ENCODE data around the gene UVRAG. TPM values are rescaled to one million over a fixed set of nuclear protein-coding genes. Genes with fewer than 3 reads are reported as not detected.

UVRAG gene
- total and polyA plus RNA-seq, 2 of the 13 experiments (the other 11 are each of a cell fraction or from before 2014, with no cell fraction given) = 9.7 to 17.3 TPM

DNA sequence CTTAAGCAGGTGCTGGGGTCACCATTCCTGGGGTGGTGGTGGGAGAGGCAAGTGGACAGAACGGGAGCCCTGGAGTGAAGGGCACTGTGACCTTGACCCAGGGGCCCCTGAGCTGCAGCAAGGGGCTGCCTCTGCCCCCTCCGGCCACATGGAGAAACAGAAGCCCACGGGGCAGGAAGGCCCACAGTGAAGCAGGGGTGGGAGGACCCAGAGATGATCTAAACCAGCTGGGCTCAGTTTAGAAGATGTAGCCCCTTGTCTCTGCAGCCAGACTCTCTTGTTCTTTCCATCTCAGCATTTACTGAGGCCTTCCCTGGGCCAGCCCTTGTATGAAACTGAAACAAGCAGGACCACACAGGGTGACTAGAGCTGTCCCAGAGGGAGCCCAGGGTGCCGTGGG lies 360.8 kb downstream of the UVRAG start:
- ChIA-PET CTCF (ENCODE audit: low intra/inter-chr PET ratio, low total read pairs) (no interaction called here), POLR2A (no interaction called here)
- Histone ChIP-seq H3K9me3 (ENCODE audit: low read length) (no peaks in the 10 kb centered on the region), H2AFZ (ENCODE audit: low read length) (no peak overlapping the region), H4K20me1 (ENCODE audit: insufficient read depth, low read length) (no peaks in the 10 kb centered on the region), H3K36me3 (replicated peaks in 1 of 2; ENCODE audit: control insufficient read depth in 1 of 2, insufficient read depth in 2 of 2, low read length in 2 of 2) (no peaks in the 10 kb centered on the region), H3K4me2 (ENCODE audit: low read depth, low read length) (peak overlapping the region; percentile 19; the same call in 1 of the 2 replicates), H3K4me3 (replicated peaks in 1 of 3; ENCODE audit: insufficient read depth in 1 of 3, low read depth in 2 of 3, low read length in 3 of 3) (no peak overlapping the region), H3K27ac (ENCODE audit: extremely low read length, insufficient read depth, low read length) (no peak overlapping the region), H3K27me3 (ENCODE audit: control insufficient read depth in 1 of 2, insufficient read depth in 2 of 2, low read length in 2 of 2) (peaks cover 0 to 3% of the 10 kb centered on the region in 2 experiments; a peak in 3 of 5 replicates), H3K9ac (ENCODE audit: insufficient read depth, low read depth, low read length) (no peak overlapping the region), H3K4me1 (ENCODE audit: insufficient read depth, low read length) (peaks cover 55% of the 10 kb centered on the region), H3K79me2 (ENCODE audit: insufficient read depth, low read length) (no peaks in the 10 kb centered on the region)
- no peak for FAIRE-seq
- no peak for ATAC-seq
- intact Hi-C loops (cut with micrococcal nuclease; ENCODE audit: unreplicated experiment) = no loop called here
- 29% methylated on average over 4 of the region's 4 CpGs for WGBS (ENCODE audit: low lambda C conversion rate)
- in situ Hi-C loops (cut with HindIII; ENCODE audit: extremely low pct_ligation_motif_present, low pct_unique_long_range_greater_than_20kb) = no loop called here
- no peak for DNase-seq (ENCODE audit: low spot score)
- no TSS peak for BruUV-seq (replicated peaks)
- TF ChIP-seq HNRNPL (IDR thresholded peaks at IDR 0.05; ENCODE audit: low read depth, low read length) (no peak), NFKBIZ (CRISPR knock-in tag; IDR thresholded peaks at IDR 0.05) (no peak), ESRRA (CRISPR knock-in tag; IDR thresholded peaks at IDR 0.05; ENCODE audit: low read depth) (peak; percentile 66; the same call in 1 of the 2 replicates), RARA (CRISPR knock-in tag; IDR thresholded peaks at IDR 0.05) (peak; percentile 26; the same call in 1 of the 2 replicates), ZFP82 (CRISPR knock-in tag; IDR thresholded peaks at IDR 0.05; ENCODE audit: borderline replicate concordance) (no peak), NR2F6 (IDR thresholded peaks at IDR 0.05) (peak; percentile 77), NR2F6 (CRISPR knock-in tag; IDR thresholded peaks at IDR 0.05) (peak; percentile 60; the same call in 1 of the 2 replicates), KDM1A (CRISPR knock-in tag; IDR thresholded peaks at IDR 0.05) (no peak), ZNF432 (CRISPR knock-in tag; IDR thresholded peaks at IDR 0.05; ENCODE audit: borderline replicate concordance) (no peak), ZNF619 (CRISPR knock-in tag; IDR thresholded peaks at IDR 0.05) (no peak), MAFK (conservative IDR thresholded peaks at IDR 0.05 in 1 of 2, IDR thresholded peaks at IDR 0.05 in 1 of 2; ENCODE audit: low read length in 2 of 2) (no peak), PITX1 (CRISPR knock-in tag; IDR thresholded peaks at IDR 0.05) (0 out of 2 replicates have a peak, but pooled peaks have one; percentile 28), SMAD1 (CRISPR knock-in tag; IDR thresholded peaks at IDR 0.05; ENCODE audit: borderline replicate concordance, low read depth) (no peak)
- TF ChIP-seq, protein P1, sequence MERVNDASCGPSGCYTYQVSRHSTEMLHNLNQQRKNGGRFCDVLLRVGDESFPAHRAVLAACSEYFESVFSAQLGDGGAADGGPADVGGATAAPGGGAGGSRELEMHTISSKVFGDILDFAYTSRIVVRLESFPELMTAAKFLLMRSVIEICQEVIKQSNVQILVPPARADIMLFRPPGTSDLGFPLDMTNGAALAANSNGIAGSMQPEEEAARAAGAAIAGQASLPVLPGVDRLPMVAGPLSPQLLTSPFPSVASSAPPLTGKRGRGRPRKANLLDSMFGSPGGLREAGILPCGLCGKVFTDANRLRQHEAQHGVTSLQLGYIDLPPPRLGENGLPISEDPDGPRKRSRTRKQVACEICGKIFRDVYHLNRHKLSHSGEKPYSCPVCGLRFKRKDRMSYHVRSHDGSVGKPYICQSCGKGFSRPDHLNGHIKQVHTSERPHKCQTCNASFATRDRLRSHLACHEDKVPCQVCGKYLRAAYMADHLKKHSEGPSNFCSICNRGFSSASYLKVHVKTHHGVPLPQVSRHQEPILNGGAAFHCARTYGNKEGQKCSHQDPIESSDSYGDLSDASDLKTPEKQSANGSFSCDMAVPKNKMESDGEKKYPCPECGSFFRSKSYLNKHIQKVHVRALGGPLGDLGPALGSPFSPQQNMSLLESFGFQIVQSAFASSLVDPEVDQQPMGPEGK (CRISPR knock-in tag; IDR thresholded peaks at IDR 0.05) = peak; percentile 30; the same call in 1 of the 2 replicates
- TF ChIP-seq, protein P2, sequence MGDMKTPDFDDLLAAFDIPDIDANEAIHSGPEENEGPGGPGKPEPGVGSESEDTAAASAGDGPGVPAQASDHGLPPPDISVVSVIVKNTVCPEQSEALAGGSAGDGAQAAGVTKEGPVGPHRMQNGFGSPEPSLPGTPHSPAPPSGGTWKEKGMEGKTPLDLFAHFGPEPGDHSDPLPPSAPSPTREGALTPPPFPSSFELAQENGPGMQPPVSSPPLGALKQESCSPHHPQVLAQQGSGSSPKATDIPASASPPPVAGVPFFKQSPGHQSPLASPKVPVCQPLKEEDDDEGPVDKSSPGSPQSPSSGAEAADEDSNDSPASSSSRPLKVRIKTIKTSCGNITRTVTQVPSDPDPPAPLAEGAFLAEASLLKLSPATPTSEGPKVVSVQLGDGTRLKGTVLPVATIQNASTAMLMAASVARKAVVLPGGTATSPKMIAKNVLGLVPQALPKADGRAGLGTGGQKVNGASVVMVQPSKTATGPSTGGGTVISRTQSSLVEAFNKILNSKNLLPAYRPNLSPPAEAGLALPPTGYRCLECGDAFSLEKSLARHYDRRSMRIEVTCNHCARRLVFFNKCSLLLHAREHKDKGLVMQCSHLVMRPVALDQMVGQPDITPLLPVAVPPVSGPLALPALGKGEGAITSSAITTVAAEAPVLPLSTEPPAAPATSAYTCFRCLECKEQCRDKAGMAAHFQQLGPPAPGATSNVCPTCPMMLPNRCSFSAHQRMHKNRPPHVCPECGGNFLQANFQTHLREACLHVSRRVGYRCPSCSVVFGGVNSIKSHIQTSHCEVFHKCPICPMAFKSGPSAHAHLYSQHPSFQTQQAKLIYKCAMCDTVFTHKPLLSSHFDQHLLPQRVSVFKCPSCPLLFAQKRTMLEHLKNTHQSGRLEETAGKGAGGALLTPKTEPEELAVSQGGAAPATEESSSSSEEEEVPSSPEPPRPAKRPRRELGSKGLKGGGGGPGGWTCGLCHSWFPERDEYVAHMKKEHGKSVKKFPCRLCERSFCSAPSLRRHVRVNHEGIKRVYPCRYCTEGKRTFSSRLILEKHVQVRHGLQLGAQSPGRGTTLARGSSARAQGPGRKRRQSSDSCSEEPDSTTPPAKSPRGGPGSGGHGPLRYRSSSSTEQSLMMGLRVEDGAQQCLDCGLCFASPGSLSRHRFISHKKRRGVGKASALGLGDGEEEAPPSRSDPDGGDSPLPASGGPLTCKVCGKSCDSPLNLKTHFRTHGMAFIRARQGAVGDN (CRISPR knock-in tag; IDR thresholded peaks at IDR 0.05) = peak; percentile 28; the same call in 1 of the 2 replicates
- TF ChIP-seq, protein P3, sequence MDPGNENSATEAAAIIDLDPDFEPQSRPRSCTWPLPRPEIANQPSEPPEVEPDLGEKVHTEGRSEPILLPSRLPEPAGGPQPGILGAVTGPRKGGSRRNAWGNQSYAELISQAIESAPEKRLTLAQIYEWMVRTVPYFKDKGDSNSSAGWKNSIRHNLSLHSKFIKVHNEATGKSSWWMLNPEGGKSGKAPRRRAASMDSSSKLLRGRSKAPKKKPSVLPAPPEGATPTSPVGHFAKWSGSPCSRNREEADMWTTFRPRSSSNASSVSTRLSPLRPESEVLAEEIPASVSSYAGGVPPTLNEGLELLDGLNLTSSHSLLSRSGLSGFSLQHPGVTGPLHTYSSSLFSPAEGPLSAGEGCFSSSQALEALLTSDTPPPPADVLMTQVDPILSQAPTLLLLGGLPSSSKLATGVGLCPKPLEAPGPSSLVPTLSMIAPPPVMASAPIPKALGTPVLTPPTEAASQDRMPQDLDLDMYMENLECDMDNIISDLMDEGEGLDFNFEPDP (CRISPR knock-in tag; conservative IDR thresholded peaks at IDR 0.05) = 0 out of 2 replicates have a peak, but pooled peaks have one; percentile 60
- TF ChIP-seq, protein P4, sequence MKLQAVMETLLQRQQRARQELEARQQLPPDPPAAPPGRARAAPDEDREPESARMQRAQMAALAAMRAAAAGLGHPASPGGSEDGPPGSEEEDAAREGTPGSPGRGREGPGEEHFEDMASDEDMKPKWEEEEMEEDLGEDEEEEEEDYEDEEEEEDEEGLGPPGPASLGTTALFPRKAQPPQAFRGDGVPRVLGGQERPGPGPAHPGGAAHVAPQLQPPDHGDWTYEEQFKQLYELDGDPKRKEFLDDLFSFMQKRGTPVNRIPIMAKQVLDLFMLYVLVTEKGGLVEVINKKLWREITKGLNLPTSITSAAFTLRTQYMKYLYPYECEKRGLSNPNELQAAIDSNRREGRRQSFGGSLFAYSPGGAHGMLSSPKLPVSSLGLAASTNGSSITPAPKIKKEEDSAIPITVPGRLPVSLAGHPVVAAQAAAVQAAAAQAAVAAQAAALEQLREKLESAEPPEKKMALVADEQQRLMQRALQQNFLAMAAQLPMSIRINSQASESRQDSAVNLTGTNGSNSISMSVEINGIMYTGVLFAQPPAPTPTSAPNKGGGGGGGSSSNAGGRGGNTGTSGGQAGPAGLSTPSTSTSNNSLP (IDR thresholded peaks at IDR 0.05; ENCODE audit: low read depth, low read length) = no peak

All from HepG2 (cell line).